Prostate gland (tissue), 2 donors: ENCODE results near the gene THSD4.

Experiments
- POLR2A ChIP-seq: fragments of 450-650 bp; IDR thresholded peaks from one replicate; pipeline ENCODE4 v1.6.1; 2016; ENCODE audit warnings: antibody characterized with exemption, mild to moderate bottlenecking
- POLR2AphosphoS5 ChIP-seq: sonication (generic); formaldehyde crosslinking; IDR thresholded peaks from one replicate; pipeline ENCODE4 v1.6.1; 2017; ENCODE audit warnings: antibody characterized with exemption
- TF ChIP-seq, protein P1 (sequence below), 4 experiments: fragments of 200-600 bp in 2 of 4; fragments of 450-650 bp in 2 of 4; sonication (generic) in 2 of 4; IDR thresholded peaks; 1 replicate in 3 of 4; 2 replicates in 1 of 4; pipeline ENCODE4 v1.5.1; 2016 to 2019; ENCODE audit warnings: antibody characterized with exemption in 4 of 4, mild to moderate bottlenecking in 2 of 4, moderate library complexity in 2 of 4

DNA sequence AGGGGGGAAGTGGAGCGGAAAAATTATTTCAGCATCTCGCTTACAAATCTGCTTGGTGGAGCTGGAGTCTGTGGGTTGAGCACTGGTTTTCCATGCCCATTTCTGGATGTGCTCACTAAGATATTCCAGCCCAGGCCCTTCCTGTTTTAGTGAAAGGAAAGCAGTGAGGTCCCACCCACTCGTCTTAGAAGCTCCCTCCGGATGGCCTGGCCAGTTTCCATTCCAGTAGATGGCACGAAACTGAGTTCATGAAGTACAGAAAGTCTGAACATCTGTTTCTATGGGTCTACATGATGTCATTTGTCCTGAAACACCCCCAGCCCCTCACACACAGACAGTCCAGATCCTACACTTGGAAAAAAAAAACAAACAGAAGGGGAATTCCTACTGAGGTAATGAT lies 31.9 kb upstream of the THSD4 start:
- TF ChIP-seq POLR2A (no peak), POLR2AphosphoS5 (no peak)
- TF ChIP-seq, protein P1, sequence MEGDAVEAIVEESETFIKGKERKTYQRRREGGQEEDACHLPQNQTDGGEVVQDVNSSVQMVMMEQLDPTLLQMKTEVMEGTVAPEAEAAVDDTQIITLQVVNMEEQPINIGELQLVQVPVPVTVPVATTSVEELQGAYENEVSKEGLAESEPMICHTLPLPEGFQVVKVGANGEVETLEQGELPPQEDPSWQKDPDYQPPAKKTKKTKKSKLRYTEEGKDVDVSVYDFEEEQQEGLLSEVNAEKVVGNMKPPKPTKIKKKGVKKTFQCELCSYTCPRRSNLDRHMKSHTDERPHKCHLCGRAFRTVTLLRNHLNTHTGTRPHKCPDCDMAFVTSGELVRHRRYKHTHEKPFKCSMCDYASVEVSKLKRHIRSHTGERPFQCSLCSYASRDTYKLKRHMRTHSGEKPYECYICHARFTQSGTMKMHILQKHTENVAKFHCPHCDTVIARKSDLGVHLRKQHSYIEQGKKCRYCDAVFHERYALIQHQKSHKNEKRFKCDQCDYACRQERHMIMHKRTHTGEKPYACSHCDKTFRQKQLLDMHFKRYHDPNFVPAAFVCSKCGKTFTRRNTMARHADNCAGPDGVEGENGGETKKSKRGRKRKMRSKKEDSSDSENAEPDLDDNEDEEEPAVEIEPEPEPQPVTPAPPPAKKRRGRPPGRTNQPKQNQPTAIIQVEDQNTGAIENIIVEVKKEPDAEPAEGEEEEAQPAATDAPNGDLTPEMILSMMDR (IDR thresholded peaks at IDR 0.05) = no peak
